ENCODE data around the gene CASK.
"Not testable (repeated sequence)": the region's sequence is repeated elsewhere in the genome, so short reads cannot be mapped to it uniquely, and the experiment has no call there.

The CASK gene

DNA sequence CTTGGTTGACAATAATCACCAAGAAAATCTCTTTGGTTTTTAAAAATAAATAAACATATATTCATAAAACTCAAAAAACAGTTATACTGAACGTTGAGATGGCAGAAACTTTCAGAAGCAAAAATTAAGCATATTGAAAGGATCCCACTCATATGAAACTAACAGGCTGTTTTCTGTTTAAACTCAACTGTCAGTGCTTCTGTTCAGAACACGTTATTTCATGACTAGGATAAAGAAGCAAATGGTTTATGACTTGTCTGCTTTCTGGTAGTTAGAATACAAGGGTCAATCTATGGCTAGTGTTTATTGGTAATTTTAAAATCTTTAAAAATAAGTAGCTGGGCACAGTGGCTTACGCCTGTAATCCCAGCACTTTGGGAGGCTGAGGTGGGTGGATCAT lies 195.2 kb downstream of the CASK start:
- no peak for DNase-seq (ENCODE audit: low read depth)
- TF ChIP-seq, protein P1, sequence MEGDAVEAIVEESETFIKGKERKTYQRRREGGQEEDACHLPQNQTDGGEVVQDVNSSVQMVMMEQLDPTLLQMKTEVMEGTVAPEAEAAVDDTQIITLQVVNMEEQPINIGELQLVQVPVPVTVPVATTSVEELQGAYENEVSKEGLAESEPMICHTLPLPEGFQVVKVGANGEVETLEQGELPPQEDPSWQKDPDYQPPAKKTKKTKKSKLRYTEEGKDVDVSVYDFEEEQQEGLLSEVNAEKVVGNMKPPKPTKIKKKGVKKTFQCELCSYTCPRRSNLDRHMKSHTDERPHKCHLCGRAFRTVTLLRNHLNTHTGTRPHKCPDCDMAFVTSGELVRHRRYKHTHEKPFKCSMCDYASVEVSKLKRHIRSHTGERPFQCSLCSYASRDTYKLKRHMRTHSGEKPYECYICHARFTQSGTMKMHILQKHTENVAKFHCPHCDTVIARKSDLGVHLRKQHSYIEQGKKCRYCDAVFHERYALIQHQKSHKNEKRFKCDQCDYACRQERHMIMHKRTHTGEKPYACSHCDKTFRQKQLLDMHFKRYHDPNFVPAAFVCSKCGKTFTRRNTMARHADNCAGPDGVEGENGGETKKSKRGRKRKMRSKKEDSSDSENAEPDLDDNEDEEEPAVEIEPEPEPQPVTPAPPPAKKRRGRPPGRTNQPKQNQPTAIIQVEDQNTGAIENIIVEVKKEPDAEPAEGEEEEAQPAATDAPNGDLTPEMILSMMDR (IDR thresholded peaks at IDR 0.05; ENCODE audit: insufficient read depth, low read depth, low read length, missing control alignments): no peak
- no peak overlapping the region for H3K4me3 ChIP-seq (ENCODE audit: low read length)

DNA sequence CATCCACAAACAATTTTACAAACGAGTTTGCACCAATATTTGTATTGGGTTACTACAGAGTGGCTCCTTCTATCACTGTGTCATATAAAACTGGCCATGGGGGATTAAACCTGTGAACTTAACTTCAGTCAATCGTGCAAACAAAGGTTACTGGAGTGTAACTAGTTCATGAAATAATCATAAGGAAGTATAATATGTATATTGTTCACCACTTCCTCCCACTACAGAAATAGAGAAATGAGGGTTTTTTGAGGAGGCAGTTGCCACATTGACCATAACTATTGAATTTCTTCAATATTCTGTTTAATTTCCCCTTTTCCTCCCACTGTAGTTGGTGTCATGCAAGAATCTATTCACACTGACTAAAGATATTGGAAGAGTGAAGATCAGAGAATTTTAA lies 199.5 kb downstream of the CASK start, which contains the start of gene GPR82:
Gene GPR82, plus strand, starts transcription at position 356 of the 400 bp plus-strand sequence. CDS start 2,846 bp downstream, outside the sequence.
- no peak for DNase-seq (ENCODE audit: low read depth)
- H3K4me3 ChIP-seq (ENCODE audit: low read length): no peak within 1 kb of the TSS
- TF ChIP-seq, protein P1 (IDR thresholded peaks at IDR 0.05; ENCODE audit: insufficient read depth, low read depth, low read length, missing control alignments): no peak

- H3K4me3 ChIP-seq (ENCODE audit: low read length): no peak overlapping the region
- peak; percentile 0 for DNase-seq (ENCODE audit: low read depth)
- TF ChIP-seq, protein P1 (IDR thresholded peaks at IDR 0.05; ENCODE audit: insufficient read depth, low read depth, low read length, missing control alignments): no peak
Measured at GRCh38 chrX:41722816-41723618, 200.3 kb downstream of the CASK start.

- no peak overlapping the region for H3K4me3 ChIP-seq (ENCODE audit: low read length)
- TF ChIP-seq, protein P1 (IDR thresholded peaks at IDR 0.05; ENCODE audit: insufficient read depth, low read depth, low read length, missing control alignments): no peak
- DNase-seq (ENCODE audit: low read depth): no peak
Measured at GRCh38 chrX:41722214-41722613, 201.1 kb downstream of the CASK start.

DNA sequence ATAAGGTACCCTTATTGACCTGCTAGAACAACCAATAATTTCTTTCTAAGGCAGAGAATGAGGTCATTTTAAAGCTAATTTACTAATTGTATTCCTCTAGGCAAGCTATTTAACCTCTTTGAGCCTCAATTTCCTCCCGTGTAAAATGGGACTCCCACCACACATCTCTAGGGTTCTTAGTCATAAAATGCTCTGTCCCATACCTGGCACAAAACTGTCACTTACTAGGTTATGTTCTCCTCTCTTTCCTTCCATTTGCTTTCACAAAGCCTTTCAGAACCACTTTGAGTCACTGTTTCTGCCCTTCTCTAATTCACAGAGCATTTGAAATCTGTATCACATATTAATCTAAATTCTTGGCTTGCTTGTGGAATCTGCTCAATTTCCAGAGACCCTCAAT lies 201.8 kb downstream of the CASK start:
- DNase-seq (ENCODE audit: low read depth): no peak
- H3K4me3 ChIP-seq (ENCODE audit: low read length): no peak overlapping the region
- TF ChIP-seq, protein P1 (IDR thresholded peaks at IDR 0.05; ENCODE audit: insufficient read depth, low read depth, low read length, missing control alignments): no peak

- DNase-seq (ENCODE audit: low read depth): peak; percentile 2
- no peak overlapping the region for H3K4me3 ChIP-seq (ENCODE audit: low read length)
- TF ChIP-seq, protein P1 (IDR thresholded peaks at IDR 0.05; ENCODE audit: insufficient read depth, low read depth, low read length, missing control alignments): no peak
Measured at GRCh38 chrX:41720125-41720779, 203.1 kb downstream of the CASK start.

- DNase-seq (ENCODE audit: low read depth); H3K4me3 ChIP-seq (ENCODE audit: low read length): not testable (repeated sequence)
Measured at GRCh38 chrX:41719610-41720009, 203.7 kb downstream of the CASK start.
